Activated T-cell treated with anti-CD3 and anti-CD28 coated beads for 4 hours (primary cell): ENCODE results near the gene CLCN7.

Experiments used
- DNase-seq: peaks from one replicate; pipeline ENCODE4 v3.0.0-alpha.2; 2020

CLCN7 gene

DNA sequence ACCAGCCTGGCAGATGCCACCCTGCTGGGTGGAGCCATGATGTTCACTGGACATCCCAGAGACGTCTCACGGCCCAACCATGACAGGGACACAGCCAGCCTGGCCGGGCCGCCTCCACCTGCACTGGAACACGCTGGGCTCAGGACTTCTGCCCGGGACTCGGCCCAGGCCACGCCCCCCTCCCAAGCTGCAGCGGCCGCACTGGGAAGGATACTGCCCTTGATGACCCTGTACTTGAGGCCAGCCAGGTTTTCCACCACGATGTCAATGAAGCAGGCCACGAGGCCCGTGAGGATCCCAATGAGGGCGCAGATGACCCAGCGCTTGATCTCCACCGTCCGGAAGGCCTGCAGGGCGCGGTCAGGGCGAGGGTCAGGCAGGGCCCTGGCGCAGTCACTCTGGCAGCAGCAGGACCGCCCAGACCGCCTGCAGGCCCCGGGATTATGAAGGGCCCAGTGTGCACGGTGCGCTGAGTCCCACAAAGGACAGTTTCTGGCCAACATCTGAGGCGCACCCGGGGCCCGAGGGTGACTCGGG, 14.2 kb downstream of the CLCN7 start:
- no peak for DNase-seq

DNA sequence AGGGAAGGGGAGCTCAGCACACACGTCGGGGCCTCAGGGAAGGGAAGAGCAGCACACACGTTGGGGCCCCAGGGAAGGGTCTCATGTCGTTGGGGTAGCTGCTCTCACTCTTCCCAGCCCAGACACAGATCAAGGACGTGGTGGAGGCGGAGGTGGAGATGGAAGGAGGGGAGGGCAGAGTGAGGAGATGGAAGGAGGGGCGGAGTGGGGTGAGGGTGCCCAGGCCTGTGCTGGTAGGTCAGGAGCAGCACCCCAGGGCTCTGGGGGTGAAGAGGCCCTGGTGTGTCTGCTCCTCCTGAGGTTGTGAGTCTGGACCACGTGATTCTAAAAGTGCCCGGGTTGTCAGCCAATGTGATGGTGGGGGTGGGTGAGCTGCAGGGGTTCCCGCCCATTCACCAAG, 14.9 kb downstream of the CLCN7 start:
- no peak for DNase-seq

DNA sequence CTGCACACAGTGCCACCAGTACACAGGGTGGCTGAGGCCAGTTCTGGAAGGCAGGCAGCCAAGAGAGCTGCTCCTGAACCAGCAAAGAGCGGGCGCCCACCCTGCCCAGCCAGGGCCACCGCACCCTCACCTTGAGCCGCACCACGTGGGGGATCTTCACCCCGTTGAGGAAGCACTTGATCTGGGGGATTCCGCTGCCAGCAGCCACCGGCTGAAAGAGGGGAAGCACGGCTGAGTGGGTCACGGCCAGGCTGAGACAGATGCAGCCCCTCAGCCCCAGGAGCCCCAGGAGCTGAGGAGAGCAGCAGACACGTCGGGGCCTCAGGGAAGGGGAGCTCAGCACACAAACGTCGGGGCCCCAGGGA, 15.9 kb downstream of the CLCN7 start:
- no peak for DNase-seq

DNA sequence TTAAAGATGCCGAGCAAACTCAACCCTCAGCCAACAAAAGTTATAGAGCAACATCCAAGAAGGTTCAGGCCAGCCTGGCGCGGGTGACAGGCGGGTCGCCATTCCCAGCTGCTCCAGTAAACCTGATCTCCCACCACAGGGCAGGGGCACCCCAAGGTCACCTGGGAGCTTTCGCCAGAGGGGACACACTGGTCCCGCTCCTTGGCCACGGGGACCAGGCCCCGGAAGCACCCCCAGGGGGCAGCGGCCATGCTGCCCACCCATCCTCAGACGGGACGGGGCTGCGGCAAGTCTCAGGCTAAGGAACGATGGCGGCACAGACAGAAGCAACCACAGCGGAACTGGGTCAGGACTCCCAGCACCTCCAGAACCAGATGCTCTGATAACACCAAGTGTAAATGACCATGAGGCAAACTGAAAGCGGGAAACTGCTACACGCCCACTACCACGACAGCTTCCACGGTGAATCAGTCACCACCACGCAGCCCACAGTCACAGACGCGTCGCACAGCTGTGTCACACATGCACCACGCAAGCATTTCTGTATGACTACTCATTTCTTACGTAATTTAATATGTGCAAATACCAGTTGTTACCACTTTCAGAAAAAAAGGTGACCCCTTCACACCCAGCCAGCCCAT, 16.4 kb downstream of the CLCN7 start:
- DNase-seq = no peak

DNA sequence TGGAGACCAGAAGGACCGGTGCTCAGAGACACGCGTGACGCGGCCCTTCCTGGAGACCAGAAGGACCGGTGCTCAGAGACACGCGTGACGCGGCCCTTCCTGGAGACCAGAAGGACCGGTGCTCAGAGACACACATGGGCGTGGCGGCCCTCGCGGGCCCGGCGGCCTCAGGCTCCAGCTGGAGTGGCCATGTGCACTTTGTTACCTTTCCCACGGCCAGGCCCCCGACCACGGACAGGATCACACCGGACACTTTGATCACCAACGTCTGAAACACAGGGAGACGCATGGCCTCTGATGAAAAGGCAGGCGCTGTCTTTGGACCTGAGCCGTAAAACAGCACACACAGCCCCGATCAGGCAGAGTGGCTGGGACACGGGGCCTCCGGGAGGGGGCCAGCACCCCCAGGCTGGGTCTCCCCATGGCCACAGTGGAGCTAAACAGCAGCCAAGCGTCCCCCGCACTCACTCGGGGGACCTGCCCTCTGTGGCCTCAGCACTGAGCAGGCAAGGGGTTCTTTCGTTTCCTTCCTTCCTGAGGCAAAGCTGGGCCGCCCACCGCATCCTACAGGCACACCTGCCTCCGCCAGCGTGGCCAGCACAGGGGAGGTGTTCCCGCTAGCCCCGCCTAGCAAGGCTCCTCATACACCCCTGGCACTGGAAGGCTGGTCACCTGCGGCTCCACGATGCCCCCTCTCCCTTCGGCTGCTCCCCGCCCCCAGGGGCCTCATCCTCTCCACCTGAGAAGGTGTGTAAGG, 17.2 kb downstream of the CLCN7 start:
- DNase-seq = no peak

DNA sequence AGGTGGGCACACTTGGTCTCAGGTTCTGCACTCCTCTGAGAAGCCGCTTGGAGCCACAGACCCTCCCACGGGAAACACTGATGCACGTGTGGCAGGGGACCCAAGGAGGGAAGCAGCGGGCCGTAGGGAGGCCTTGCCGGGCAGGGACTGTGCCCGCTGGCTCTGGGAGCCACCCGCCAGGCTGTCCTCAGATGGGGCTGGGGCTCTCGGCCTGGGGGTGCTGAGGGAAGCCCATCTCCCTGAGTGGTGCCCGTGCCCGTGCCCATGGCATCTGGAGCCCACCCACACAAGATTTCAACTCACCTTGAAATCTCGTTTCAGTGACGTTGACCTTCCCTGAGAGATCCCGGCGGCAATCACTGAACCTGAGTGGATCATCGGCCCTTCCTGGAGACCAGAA, 17.9 kb downstream of the CLCN7 start:
- no peak for DNase-seq

DNA sequence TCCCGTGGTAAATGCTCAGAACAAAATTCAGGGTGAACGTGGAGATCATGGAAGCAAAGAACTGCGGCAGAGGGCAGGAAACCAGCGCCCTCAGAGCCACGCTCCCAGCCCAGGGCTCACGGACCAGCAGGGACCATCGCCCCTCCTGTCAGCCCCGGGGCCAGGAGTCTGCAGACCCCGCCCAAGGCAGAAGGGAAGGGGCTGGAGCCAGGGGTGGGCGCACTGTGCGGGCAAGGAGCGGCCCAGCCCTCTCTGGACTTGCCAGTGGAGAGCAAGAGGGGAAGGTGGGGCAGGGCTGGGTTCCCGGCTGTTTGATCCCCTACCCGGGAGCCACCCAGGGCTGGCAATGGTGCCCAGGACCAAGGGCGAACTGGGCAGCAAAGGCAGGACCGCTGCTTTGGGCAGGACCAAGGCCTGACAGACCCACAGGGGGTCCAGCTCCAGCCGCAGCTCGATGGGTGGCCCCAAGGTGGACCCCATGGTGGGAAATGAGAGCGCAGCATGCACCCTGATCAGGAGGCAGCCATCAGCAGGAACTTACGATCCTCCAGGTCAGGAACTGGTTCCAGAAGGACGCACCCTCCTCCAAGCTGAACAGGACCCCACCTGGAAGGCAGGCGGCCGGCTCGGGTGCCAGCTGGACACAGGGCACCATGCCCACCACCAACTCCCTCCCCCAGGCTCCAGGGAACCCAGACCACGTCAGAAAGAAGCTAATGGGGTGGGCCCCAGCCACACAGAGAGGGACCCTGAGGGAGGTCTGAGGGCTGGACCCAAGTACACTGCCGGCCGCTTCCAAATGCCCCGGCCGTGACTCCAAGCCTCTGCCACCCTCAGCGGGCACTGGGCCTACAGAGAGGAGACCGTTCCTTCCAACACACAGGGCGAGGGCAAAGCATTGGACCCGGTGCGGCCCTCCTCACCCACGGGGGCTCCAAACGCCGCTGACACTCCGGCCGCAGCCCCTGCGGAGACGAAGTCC, 19.3 kb downstream of the CLCN7 start:
- DNase-seq = no peak

DNA sequence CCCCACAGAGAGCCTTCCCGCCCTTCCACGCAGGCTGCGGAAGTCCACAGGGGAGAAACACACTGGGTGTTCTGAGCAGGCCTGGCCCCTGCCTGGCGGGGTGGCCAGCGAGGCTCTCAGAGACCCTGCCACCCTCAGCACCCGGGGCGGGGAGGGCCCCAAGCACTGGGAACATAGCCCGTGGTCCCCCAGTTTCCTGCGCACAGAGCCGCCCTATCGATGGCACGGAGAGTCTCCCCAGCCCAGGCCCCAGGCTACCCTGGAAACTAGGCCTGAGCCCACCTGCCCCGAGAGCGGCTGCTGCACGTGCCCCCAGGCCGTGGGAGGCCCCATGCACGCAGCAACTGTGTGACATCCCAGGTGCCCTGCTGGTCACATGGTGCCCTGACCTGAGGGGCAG, 20.3 kb downstream of the CLCN7 start:
- no peak for DNase-seq

DNA sequence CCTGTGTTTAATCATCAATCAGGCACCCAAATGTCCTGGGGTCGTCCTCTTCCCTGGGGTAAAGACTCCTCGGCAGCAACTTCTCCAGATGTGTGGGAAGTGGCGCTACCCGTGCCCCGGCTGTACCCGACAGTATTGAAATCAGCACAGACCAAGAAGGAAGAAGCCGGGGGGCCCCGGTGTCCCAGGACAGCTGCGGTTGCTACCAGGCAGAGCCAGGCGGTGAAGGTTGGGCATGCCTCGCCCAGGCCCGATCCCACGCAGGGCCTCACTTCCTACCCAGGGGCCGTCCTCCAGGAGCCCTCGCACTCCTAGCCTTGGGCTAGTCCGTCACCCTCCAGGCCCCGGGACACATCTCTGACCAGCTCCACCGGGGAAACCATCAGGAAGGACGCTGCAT, 21.5 kb downstream of the CLCN7 start:
- no peak for DNase-seq

DNA sequence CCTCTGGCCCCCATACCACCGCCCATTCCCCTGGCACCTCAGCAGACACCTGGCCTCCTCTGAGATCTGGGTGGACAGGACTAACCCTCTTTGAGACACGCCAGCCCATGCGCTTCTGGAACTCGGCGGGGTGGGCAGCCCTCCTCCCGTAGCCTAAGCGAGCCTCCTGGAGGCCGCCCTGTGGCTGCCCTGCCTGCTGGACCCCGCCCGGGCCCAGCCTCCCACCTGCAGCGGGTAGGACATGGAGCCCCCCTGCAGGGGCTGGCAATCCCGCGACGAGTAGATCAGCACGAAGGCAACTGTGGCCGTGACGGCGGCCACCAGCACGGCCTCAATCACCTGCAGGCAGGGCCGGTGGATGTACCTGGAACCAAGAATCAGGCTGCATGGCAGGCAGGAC, 22.3 kb downstream of the CLCN7 start:
- DNase-seq = no peak

DNA sequence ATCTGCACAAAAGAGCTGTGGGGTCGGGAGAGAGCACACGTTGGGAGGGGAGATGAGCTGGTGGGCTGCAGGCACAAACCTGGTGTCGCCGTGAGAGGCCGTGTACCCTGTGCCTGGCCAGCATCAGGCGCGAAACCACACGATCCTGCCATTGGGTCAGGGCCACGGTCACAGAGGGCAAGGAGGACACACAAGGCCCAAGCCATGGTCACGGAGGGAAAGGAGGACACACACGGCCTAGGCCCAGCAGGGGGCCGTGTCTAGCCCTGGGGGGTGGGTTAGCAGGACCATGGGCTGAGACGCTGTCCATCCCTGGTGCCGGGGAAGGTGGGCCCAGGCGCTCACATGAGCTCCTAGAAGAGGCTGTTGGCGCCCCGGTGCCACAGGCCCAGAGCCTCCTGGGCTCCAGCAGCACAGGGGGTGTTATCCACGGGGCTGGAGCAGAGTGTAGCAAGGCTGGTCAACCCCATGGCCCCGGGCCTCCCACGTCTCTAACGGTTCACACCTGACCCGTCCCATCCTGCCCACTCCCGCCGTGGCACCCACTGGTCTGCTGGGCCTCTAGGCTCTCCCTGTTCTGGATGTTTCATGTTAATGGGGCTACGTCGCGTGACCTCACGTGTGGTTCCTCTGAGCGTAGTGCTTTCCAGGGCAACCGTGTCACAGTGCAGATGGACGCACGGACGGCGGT, 23.0 kb downstream of the CLCN7 start:
- no peak for DNase-seq

DNA sequence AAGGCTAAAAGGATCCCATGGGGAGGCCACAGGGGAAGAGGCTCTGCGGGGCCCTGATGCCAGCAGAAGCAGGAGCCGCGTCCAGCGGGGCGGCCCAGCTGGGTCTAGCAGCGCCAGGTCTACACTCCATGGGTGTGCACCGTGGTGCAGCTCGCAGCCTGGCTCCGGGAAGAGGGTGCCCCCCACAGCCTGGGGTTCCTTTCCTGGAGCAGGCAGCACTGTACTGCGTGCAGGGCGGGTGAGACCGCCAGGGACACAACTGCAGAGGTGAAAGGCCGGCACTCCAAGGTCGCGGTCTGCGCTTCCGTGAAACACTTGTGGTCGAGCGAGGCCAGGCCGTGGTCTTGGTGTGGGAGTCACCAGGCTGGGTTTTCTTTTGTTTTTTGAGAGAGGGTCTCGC, 24.0 kb downstream of the CLCN7 start:
- DNase-seq = no peak

DNA sequence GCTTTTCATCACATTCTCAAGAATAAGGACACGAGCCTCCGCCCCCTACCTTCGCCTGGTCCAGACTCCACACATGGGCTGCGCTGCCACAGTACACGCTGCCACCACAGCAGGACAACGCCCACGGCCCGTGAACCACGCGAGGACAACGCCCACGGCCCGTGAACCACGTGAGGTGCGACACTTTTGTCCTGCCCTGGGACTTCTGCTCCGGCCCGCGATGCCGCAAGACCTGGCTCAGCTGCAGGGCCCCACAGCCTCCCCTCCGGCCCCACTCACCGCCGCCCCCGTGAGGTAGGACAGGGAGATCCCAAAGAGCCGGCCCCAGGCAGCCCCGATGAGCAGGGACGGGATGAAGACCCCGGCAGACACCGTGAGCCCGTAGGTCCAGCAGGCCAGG, 24.6 kb downstream of the CLCN7 start:
- no peak for DNase-seq

DNA sequence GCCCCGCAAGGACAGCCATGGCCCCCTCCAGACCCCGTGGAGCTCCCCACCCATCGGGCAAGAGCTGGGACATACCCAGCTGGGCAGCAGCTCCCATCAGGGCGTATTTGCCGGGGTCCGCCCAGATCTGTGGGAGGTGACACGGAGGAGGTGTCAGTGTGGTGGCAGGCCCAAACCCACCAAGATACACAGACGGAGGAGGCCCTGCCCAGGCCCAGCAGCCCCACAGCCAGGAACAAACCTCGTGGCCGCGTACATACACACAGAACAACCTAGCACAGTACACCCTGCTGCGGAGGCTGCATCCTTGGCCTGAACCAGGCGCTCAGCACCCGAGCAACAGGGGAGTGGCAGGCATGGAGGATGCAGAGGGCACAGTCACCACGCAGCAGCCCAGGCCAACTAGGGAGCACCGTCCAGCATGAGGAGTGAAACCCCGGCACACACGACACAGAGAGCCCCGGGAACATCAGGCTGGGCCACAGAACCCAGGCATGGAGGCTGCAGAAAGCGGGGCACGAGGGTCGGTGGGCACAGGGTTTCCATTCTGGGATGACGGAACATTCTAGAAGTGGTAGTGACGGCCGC, 25.5 kb downstream of the CLCN7 start:
- DNase-seq = no peak

DNA sequence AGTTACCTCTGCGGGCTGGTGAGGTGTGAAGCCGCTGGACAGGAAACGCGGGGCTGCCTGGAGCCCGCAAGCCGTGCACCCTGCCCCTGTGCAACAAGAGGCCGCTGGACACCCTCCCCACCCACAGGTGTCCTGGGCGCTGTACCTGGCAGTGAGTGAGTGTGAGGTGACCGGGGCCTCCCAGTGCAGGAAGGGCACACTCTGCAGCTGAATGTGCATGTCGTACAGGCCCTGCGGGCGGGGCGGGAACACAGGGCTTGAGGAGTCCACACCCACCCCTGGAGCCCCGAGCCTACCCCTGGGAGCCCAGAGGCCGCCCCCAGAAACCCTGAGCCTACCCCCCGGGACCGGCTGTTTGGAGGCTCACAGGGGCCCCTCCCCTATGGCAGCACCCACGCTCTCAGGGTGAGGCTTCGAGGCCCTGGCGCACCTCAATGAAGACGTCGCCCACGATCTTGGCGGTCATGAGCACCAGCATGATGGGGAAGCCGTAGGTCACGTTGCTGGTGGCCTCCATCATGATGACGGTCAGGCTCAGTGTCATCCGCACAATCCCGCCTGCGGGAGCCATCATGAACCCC, 26.2 kb downstream of the CLCN7 start:
- no peak for DNase-seq

DNA sequence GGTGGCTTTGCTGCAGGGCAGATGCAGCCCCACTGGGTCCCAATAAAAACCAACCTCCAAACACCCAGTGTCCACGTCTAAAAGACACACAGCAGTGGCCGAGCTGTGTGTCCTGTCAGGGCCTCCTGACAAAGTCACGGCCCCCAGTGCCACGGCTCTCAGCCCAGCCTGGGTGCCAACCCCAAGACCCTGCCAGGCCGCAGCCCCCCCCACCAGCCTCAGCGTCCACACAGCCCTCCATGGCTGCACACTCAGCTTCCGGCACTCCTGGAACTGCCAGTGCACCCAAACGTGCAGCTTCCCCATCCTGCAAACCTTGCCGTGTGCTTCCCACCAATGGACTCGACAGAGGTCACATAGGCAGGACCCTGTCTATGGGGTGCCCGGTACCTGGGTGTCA, 26.9 kb downstream of the CLCN7 start:
- no peak for DNase-seq

DNA sequence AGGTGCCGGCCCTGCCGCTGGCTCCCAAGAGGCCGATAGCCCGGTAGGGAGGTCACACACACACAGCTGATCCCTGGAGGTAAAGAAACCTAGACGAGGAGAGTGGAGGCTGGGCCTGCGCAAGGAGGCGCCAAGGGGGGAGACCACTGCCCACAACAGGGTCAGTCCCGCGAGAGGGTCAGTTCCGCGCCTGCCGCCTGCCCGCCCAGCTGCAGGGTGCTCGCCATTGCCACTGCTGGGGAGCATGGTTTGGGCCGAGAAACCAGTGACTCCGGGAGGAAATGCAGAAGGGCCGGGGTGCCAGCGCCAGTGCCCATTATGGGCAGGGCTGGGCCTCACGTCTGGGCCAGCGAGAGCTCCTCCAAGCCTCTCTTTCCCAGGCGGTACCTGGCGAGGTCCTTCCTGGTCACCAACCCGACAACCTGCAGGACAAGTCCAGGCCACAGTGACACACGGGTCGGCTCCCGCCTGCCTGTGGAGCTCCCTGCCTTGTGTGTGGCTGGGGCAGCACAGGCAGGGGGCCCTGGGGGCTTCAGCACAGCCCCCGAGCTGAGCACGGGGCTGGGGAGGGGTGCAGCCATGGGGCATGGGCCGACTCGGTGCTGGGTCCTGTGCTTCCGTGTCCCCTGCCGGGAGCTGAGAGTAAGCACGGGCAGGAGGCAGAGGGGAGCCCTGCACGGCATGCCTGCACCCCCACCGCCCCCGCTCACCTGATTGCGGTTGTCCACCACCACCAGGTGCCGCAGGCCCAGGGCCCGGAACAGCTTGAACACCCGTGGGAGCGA, 28.3 kb downstream of the CLCN7 start:
- no peak for DNase-seq

DNA sequence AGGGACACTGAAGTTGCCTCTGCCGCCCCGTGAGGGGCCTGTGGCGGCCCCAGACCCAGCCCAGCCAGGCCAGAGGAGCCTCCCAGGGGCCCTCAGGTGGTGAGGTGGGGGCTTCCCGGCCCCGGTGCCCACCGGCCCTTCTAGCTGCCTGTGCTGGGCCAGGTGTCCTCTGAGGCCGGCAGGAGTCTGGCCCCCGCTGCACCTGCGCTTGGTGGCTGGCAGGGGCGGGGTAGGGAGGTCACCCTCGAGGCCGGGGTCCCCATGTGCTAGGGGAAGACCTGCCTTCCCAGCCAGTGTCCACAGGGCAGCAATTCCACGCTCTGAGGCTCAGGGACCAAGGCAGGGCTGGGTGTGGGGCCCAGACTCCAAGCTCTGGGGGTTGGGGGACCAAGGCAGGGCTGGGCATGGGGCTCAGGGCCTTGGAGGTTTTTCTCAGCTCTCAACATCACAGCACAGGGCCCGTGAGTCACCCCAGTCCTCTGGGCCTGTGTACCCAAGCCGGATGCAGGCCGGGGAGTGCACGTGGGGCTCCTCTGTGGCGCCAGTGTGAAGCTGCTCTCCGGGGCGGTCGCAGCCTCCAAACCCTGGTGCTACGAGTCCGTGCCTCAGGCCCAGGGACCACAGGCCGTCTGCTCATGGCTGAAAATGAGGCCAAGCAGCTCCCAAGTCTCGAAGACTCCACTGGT, 29.2 kb downstream of the CLCN7 start:
- DNase-seq = no peak

DNA sequence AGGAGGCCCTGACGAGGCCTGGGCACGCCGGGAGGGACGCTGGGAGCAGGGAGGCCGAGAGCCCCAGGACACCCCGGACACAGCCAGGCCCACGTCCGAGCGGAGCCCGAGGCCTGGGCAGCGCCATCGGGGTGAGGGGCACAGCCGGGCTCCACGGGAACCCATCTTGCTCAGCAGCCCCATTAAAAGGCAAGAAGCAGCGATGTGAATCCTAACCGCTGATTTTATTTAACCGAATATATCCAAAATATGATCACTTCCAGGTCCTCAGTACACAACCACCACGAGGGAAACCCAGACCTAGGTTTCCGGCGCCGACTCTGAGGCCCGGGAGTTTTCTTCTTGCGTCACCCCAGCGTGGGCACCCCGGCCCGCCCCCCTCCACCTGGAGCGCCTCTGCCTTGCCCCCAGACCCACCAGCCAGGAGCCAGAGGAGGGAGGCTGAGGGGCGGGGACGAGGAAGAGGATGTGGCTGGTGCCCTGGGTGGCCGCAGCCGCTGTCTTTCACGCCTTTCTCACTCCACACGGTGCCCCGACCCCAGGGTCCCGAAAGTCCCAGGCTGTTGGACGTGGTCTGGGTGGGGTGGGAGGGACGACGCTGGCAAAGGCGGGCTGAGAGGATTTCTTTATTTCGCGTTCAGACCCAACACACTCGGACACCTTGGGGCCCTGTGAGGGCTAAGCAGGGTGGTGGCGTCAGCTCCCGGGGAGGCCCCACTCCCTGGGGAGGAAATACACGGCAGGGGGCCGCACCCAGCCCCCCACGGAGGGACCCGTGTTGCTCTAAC, 29.9 kb downstream of the CLCN7 start:
- no peak for DNase-seq
